GM12872 (cell line): ENCODE data around the gene PDE8A.

ENCODE experiments used
- CTCF ChIP-seq: IDR thresholded peaks from 3 replicates; pipeline ENCODE4 v1.5.1; 2011; ENCODE audit warnings: low read depth, mild to moderate bottlenecking, low read length, moderate library complexity; ENCODE audit not compliant: insufficient read depth

The PDE8A gene

GRCh38 chr15:85005746-85006145 lies 24.1 kb downstream of the PDE8A start:
- no peak for TF ChIP-seq CTCF

- TF ChIP-seq CTCF: no peak
Observed at GRCh38 chr15:85006201-85006600, 24.5 kb downstream of the PDE8A start.

GRCh38 chr15:85006655-85007054 lies 25.0 kb downstream of the PDE8A start:
- TF ChIP-seq CTCF: no peak

GRCh38 chr15:85007137-85007536 lies 25.5 kb downstream of the PDE8A start:
- no peak for TF ChIP-seq CTCF

GRCh38 chr15:85007741-85008397 lies 26.2 kb downstream of the PDE8A start:
- TF ChIP-seq CTCF: no peak

GRCh38 chr15:85008474-85009260 lies 27.0 kb downstream of the PDE8A start:
- no peak for TF ChIP-seq CTCF

GRCh38 chr15:85009435-85009834 lies 27.8 kb downstream of the PDE8A start:
- no peak for TF ChIP-seq CTCF
